ENCODE results near the gene PWWP3B. TPM values are rescaled to one million over a fixed set of nuclear protein-coding genes. Genes with fewer than 3 reads are reported as not detected.

The PWWP3B gene
- total RNA-seq, 2 donors from 2014 or later = not detected

DNA sequence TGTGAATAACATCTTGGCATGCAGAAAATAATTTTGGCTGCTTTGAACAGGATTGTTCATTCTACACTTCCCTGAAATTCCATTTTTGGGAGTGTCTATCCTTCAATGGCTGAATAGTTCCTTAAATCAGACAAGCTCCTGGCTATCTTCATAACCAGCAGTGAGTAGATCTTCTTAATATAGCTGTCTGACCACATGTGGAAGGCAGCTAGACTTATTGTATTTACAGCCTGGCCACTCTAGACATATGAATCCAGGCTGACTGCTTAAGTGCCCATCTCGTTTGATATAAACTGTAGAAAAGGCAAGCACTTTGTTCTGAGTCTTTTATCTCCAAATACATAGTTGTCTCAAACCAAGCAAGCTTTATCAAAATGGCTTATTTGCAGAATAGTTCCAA lies 40.0 kb downstream of the PWWP3B start:
- DNase-seq (ENCODE audit: low spot score) (no peak), ATAC-seq (no peak)
- Mint-ChIP-seq H3K4me3 (no peak overlapping the region), H3K27me3 (peaks cover 0 to 6% of the 10 kb centered on the region in 2 donors), H3K27ac (no peak overlapping the region), H3K9me3 (no peaks in the 10 kb centered on the region), H3K4me1 (ENCODE audit: low read depth in 2 of 2) (no peaks in the 10 kb centered on the region), H3K36me3 (no peaks in the 10 kb centered on the region)

Other genes starting within 250 kb of the PWWP3B start
- gene SERPINA7, start 129.6 kb upstream of the PWWP3B start, total RNA-seq = not detected